ENCODE results near the gene FOXL1.

Gene FOXL1

GRCh38 chr16:86622700-86623615 lies 44.6 kb downstream of the FOXL1 start:
- no peaks in the 10 kb centered on the region; the same call in 1 of the 2 replicates for H3K36me3 ChIP-seq (ENCODE audit: insufficient read depth, low read length)
- no peaks in the 10 kb centered on the region for H3F3A ChIP-seq (ENCODE audit: insufficient read depth, low read length)
- H3K79me2 ChIP-seq (ENCODE audit: insufficient read depth, low read length) = no peaks in the 10 kb centered on the region
- H3K4me1 ChIP-seq (ENCODE audit: insufficient read depth, low read length, severe bottlenecking) = no peaks in the 10 kb centered on the region
- peaks cover 8% of the 10 kb centered on the region; the same call in 1 of the 2 replicates for H3K27me3 ChIP-seq (ENCODE audit: insufficient read depth, low read length)
- H3K9me2 ChIP-seq (ENCODE audit: low read depth, low read length) = no peaks in the 10 kb centered on the region
- no peak overlapping the region for H3K27ac ChIP-seq (ENCODE audit: low read depth, low read length, poor library complexity, severe bottlenecking)
- no peak overlapping the region for H3K9ac ChIP-seq (ENCODE audit: low read length)
- TF ChIP-seq CTCF (IDR thresholded peaks at IDR 0.05; ENCODE audit: low read length) (no peak), EZH2 (IDR thresholded peaks at IDR 0.05; ENCODE audit: borderline replicate concordance, low read length) (no peak)
- no peak overlapping the region for H2AFZ ChIP-seq (ENCODE audit: low read length)
- no peaks in the 10 kb centered on the region for H3K9me3 ChIP-seq (ENCODE audit: low read length)
- no peak overlapping the region for H3K4me3 ChIP-seq (ENCODE audit: low read depth, low read length, poor library complexity, severe bottlenecking)
- no peaks in the 10 kb centered on the region for H4K20me1 ChIP-seq (ENCODE audit: insufficient read depth, low read length)
- no peak overlapping the region for H3K4me2 ChIP-seq (ENCODE audit: low read length)

GRCh38 chr16:86625029-86625428 lies 46.7 kb downstream of the FOXL1 start:
- Histone ChIP-seq H3K4me1 (ENCODE audit: insufficient read depth, low read length, severe bottlenecking) (no peaks in the 10 kb centered on the region), H3K79me2 (ENCODE audit: insufficient read depth, low read length) (no peaks in the 10 kb centered on the region), H3K27me3 (ENCODE audit: insufficient read depth, low read length) (peaks cover 7% of the 10 kb centered on the region; the same call in 1 of the 2 replicates), H3K9me3 (ENCODE audit: low read length) (no peaks in the 10 kb centered on the region), H4K20me1 (ENCODE audit: insufficient read depth, low read length) (no peaks in the 10 kb centered on the region), H3K4me2 (ENCODE audit: low read length) (no peak overlapping the region), H3K4me3 (ENCODE audit: low read depth, low read length, poor library complexity, severe bottlenecking) (no peak overlapping the region), H3K9ac (ENCODE audit: low read length) (no peak overlapping the region), H3K36me3 (ENCODE audit: insufficient read depth, low read length) (no peaks in the 10 kb centered on the region; the same call in 1 of the 2 replicates), H3F3A (ENCODE audit: insufficient read depth, low read length) (no peaks in the 10 kb centered on the region), H3K27ac (ENCODE audit: low read depth, low read length, poor library complexity, severe bottlenecking) (no peak overlapping the region), H3K9me2 (ENCODE audit: low read depth, low read length) (no peaks in the 10 kb centered on the region), H2AFZ (ENCODE audit: low read length) (no peak overlapping the region)
- no peak for TF ChIP-seq CTCF (IDR thresholded peaks at IDR 0.05; ENCODE audit: low read length)
- TF ChIP-seq EZH2 (IDR thresholded peaks at IDR 0.05; ENCODE audit: borderline replicate concordance, low read length) = no peak

GRCh38 chr16:86625821-86626220 lies 47.5 kb downstream of the FOXL1 start:
- no peaks in the 10 kb centered on the region for H3F3A ChIP-seq (ENCODE audit: insufficient read depth, low read length)
- H3K27ac ChIP-seq (ENCODE audit: low read depth, low read length, poor library complexity, severe bottlenecking) = no peak overlapping the region
- no peak overlapping the region for H3K4me2 ChIP-seq (ENCODE audit: low read length)

More at GRCh38 chr16:86625821-86626220, 47.5 kb downstream of the FOXL1 start:
- TF ChIP-seq CTCF (IDR thresholded peaks at IDR 0.05; ENCODE audit: low read length) = no peak
- TF ChIP-seq EZH2 (IDR thresholded peaks at IDR 0.05; ENCODE audit: borderline replicate concordance, low read length) = no peak
- H3K4me3 ChIP-seq (ENCODE audit: low read depth, low read length, poor library complexity, severe bottlenecking) = no peak overlapping the region
- no peaks in the 10 kb centered on the region for H3K9me2 ChIP-seq (ENCODE audit: low read depth, low read length)
- H3K36me3 ChIP-seq (ENCODE audit: insufficient read depth, low read length) = no peaks in the 10 kb centered on the region; the same call in 1 of the 2 replicates
- H3K9ac ChIP-seq (ENCODE audit: low read length) = no peak overlapping the region
- no peaks in the 10 kb centered on the region for H3K79me2 ChIP-seq (ENCODE audit: insufficient read depth, low read length)
- peaks cover 6% of the 10 kb centered on the region; the same call in 1 of the 2 replicates for H3K27me3 ChIP-seq (ENCODE audit: insufficient read depth, low read length)
- no peaks in the 10 kb centered on the region for H4K20me1 ChIP-seq (ENCODE audit: insufficient read depth, low read length)
- no peaks in the 10 kb centered on the region for H3K4me1 ChIP-seq (ENCODE audit: insufficient read depth, low read length, severe bottlenecking)
- H2AFZ ChIP-seq (ENCODE audit: low read length) = no peak overlapping the region
- no peaks in the 10 kb centered on the region for H3K9me3 ChIP-seq (ENCODE audit: low read length)
